HG02970 (cell line): ENCODE results near the gene OSBPL3.

ENCODE experiments used
- ATAC-seq: cut with Tn5 transposase; IDR thresholded peaks from one replicate; pipeline ENCODE4 v1.9.1; 2021; ENCODE audit warnings: mild to moderate bottlenecking, moderate library complexity, moderate number of reproducible peaks; ENCODE audit not compliant: unreplicated experiment, low FRiP score

Gene OSBPL3

DNA sequence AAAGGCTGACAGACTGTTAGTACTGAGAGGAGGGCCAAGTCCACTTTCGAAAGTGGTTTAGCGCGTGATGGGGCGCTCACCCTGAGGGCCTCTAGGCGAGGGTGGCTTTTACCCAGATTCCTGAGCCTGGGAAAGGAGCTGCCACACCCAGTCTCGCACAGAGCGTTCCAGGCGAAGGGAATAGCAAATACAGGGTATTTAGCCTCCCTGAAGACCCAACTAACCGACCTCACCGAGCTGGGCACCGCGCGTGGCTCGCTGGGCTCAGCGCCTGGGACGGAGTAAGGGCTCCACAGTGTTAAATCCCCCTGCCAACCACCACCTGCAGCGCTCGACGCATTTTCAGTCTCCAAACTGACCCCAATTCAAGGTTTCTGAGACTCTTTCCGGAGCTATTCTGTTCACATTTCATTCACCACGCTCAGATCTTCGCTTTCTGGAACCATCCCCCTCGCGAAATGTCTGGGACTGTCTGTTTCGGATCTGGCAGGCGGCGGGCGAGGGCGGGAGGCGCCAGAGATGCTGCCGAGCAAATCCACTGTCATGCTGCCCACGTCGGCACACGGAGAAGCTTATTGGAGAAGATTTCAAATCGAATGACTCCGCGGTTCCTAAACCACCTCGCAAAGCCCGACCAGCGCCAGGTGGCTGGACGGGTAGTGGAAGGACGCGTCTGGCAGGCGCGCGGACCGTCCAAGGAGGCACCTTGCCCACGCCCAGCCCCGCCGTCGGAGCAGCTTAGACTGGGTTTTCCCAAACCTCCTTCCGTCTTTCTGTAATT lies 1.4 kb upstream of the OSBPL3 start:
- no peak for ATAC-seq

DNA sequence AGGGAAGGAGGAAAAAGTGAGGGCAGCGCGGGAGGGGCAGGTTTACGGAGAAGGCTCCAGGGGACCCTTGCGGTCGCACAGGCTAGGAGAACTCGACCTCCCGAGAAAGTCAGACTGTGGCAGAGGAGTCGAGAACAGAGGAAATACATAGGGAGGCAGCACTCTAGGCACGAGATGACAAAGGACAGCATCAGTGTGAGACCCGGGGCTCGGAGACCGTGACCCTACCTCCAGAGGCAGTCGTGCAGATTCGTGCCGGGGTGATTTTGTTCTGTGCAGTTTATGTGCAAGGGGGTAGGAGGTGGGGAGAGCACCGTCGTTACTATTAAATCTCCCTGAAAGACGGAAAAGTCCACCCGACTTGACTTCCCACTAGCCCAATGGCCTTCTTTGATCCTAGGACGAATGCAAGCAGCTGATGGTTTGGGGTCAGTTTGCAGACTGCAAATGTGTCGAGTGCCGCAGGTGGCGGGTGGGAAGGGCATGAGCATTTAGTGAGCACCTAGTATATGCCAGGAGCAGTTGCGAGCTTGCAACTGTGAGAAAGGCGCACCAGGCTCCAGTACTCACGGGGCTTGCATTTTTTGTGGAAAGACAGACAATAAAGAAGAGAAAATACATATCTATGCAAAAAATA lies 674 bp upstream of the OSBPL3 start:
- no peak for ATAC-seq

DNA sequence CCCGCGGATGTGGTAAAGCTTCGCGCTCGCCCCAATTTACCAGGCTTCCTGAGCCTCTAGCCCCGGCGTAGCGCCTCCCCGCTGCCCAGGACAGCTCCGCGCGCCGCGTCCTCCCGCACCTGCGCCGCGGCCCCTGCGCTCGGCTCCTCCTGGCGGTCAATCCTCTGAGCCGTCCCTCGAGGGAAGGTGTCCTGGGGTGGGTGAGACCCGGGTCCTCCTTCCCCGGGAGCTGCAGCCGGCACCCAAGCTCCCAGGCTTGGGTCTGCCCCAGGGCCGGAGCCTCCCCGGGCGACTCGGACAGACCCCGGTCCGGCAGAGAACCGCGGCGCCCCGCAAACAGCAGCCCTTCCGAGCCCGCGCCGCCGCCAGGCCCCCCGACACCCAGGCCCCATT lies 512 bp downstream of the OSBPL3 start:
- ATAC-seq: peak; percentile 32

DNA sequence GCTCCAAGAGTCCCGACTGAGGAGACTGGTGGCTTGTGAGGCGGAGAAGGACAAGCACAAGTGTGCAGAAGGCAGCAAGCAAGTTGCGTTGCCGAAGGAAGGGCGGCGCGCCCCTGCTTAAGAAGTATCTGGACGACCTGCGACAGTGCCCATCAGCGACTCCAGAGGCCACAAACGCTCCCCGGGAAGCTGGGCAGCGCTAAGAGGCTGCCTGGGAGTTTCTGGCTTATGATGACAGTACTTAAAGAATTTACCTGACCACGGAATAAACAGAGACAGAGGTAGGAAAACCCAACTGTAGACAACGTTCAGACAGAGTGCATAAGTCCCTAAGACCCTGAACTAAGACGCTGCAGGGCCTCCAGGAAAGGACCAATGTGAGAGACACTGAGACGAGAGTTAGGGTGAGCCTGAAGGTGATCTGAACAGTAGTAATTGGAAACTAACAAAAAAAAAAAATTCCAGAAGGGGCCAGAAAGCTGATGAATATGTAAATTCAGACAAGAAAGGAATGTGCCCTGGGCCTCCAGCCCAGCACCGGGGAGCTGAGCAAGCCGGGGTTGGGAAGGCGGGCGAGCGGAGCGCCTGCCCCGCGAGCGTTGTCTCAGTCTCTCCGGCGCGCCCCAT lies 1.0 kb downstream of the OSBPL3 start:
- no peak for ATAC-seq

DNA sequence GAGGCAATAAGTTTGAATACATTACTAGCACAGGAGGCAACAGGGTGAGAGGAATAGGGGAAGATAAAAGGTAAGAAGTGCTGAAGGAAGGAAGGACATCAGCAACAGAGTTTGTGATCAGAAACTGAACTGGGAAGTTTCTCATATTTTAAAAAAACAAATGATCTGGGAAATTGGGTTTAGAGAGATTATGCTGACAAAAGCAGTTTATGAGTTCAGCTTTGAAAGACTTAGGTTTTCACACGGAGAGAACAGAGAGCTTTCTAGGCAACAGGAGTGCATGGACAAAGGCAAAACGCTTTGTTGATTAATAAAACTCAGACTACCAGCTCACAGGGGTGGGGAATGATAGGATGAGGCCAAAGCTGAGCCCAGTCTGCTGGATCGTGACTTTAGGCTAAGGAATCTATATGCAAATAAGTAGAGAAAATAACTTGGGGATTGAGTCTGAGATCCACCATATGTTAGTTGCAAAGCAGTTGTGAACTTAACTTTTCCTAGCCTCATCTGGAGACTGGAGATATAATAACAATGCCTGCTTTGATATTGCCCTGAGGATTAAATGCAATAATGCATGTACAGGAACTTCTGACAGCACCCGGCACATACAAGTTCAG lies 4.2 kb downstream of the OSBPL3 start:
- no peak for ATAC-seq

DNA sequence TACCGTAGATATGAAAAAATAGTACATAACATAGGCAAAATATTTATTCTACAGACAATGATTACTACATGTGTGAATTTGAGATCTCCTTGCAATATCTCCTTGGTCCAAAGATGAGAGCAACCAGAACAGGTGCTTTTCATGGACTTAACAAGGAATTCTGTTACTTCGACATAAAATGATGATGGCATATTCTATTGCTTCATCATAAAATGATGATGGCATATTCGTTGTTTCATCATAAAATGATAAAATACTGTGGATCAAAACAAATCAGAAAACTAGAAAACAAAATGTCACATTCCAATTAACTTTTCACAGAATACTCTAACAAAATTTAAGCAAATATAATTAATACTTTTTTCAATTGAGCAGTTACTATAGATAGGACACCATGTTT lies 4.8 kb downstream of the OSBPL3 start:
- no peak for ATAC-seq

DNA sequence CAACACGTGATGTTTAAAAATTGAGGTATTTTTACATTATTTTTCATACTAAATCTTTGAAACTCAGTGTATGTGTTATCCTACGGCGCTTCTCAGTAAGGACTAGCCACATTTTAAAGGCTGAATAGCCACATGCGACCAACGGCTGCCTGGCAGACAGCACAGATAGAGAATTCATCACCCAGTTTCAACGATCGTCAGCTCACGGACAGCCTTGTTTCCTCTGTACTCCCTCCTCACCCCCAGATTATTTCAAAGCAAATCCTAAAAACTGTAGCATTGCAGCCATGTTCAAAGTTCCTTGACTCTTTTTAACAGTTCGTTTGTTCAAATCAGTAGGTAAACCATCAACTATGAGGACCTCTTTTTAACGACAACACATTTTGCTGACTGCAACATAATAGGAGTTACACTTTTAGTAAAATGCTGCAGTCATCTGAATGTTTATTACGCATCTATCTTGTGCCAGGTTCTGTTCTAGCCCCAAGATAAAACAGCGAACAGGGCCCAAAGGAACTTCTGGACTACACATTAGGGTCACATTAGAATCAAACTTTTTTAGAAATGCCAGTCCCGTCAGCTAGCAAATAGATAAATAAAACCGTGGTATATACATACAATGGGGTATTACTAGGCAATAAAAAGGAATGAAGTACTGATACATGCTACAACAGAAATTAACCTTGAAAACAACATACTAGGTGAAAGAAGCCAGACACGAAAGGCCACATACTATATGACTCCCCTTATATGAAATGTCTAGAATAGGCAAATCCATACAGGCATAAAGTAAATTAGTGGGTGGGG lies 5.7 kb downstream of the OSBPL3 start:
- ATAC-seq: no peak

DNA sequence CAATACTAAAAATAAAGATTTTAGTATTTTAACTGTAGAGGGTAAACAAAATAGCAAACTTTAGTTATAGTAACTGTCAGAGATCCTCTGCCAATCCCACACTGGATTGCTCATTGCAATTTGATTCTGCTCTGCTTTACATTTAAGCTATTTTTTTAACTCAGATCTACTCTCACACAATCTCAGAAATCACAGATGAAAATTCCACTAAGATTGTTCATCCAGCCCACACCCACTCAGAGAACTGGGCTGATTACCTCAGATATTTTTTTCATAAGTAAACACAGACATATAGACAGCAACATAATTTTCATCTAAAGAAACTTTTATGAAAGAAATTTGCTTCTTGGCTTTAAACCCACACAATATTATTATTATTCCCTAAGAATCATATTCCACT lies 7.0 kb downstream of the OSBPL3 start:
- no peak for ATAC-seq

DNA sequence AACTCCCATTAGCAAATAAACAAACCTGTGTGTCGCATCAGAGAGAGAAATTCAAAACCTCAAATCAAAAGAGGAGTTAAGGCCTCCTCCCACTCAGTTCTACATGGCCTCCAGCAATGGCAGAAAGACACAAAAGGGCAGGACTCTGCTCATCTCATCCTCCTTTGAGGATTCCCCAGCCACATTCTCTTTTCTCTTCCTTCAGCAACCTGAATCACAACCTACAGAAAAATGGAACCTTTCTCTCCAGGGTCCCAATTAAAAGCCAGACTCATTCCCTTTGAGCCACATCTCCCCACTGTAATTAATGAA lies 7.9 kb downstream of the OSBPL3 start:
- no peak for ATAC-seq

DNA sequence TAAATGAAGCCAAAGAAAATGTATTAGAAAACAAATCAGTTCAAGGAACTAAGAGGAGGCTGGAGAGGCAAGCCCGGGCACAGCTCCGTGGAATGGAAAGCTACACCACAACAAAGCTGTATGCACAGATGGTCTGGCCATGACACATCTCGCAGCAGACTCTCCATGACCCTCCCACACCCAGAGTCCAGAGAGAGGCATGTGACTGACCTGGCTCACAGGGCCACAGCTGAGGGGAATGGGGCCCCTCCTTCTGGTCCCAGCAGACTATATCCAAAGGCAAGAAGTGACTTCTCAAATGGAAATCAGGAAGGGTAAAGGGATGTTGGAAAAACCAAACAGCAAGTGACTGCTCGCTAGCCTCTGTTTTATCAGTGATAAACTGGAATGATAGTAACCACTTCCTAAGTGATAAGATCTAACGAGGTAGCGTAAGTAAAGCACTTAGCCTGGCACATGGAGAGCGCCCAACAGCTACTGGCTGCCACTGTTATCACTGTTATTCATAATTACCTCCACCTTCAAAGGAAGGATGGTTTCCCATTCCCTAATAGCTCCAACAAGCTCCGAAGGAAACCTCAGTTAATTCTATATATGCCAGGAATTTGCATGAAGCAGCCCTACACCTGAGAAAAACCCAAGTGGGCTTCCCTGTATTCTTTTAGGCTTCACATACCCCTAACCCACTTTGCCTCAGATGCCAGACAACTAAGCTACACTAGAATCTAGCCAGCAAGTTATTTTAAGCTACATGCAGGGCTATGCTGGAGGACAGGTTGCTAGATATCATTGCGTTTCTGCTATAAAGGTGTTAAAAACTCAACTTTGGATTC lies 8.4 kb downstream of the OSBPL3 start:
- no peak for ATAC-seq

DNA sequence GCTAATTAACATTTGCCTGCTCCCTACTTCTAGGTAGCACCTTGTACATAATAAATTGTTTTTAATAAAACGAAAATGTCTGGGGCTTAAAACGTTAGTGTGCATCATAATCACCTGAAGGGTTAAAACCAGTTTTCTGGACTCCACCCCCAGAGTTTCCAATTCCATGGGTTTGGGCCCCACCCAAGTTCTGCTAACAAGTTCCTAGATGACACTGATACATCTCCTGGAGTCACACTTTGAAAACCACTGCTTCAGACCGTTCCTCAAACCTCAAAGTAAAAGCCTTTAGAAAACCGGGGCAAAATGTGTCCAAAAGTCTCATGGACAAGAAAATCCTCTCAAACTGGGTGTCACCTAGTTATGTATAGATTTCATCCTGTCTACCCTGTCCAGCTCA lies 9.3 kb downstream of the OSBPL3 start:
- ATAC-seq: no peak

DNA sequence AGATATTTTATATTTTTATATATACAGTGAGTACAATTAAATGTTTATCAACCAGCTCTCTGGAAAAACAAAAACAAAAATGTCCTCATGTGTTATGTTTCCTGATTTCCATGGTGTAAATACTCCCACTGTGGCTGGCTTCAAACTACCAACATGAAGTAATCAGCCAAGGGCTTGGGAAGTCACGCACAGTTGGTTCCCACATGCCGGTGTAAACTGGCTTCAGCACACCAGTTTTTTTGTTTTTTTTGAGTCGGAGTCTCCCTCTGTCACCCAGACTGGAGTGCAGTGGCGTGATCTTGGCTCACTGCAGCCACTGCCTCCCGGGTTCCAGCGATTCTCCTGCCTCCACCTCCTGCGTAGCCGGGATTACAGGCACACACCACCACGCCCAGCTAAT lies 11.8 kb downstream of the OSBPL3 start:
- ATAC-seq: no peak

DNA sequence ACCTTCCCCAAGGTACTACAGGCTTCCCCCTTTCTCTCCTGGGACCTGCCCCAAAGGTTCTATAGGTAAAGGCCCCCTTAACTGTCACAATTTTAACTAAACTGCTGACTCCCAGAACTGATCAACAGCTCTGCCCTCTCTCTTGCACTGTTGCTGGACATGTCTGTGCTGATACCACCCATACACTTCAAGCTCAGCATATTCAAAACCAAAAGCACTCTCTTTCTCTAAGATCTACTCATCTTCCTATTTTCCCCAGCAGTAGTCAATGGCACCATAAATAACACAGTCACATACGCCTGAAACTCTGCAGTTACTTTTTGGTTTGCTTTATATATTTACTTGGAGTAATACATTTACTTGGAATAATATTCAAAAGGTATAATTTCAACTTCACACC lies 12.3 kb downstream of the OSBPL3 start:
- no peak for ATAC-seq

DNA sequence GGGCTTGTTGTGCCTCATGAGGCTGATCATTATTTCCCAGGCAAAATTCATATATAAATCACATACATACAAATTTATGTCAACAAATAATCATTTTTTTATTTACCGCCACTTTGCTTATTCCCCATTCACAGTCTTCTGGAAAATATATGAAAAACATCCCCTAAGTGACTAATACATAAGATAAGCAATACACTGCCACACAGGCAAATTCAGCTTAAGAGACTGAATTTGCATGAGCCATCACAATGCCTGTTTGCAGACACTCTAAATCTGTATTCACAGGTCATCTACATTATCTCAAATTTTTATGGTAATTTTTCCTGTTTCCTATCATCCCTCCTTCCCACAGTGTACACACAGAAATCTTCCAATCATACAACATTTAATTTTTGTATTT lies 13.2 kb downstream of the OSBPL3 start:
- no peak for ATAC-seq

DNA sequence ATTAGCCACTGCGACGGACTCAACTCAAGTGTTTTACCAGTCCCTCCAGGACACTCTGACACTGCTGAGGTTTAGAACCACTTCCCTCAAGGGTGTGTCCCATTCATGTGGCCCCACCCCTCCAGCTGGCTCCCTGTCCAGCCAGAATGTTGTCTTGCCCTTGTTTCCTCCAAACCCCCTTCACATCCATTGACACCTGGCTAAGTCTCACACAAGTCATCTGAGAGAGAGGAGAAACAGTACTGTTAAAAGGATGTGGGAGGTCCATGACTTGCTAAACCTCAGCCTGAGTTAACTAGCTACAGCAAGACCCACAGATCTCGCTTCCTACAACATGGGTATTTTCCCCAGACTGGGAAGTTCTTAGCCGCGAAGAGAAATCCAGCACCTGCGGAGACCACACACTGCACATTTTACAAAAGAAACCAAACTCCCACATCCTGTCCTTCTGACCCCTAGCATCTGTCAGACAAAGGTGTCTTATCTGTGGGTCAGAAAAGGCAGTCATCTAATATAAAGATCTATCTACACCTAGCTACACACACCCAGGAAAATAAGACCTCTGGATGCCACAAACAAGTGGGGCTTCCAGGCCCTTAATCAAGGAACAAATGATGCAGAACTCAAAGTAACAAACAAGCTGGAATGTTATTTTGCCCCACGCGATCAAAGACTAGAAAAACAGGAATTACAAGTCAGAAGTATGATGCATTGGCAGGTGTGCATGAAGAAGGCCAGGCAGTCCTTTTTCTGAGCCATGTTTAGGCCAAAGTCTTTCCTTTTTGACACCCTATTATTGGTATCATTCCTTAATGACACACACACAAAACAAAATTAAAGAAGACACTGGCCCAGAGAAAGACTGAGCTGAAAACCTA lies 13.9 kb downstream of the OSBPL3 start:
- peak; percentile 84 for ATAC-seq

DNA sequence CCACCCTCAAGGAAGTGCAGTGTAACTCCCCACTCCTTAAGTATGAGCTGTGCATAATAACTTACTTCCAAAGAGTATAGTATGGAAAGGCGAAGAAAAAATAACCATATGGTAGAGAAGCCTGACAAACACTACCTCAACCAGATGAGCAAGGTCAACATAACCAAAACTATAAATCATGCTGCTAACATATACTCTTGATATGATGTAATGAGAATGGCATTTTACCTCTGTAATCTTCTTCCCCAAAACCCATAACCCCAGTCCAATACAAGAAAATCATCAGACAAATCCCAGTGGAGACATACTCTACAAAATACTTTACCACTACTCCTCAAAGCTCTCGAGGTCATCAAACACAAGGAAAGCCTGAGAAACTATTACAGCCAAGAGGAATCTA lies 15.8 kb downstream of the OSBPL3 start:
- no peak for ATAC-seq

DNA sequence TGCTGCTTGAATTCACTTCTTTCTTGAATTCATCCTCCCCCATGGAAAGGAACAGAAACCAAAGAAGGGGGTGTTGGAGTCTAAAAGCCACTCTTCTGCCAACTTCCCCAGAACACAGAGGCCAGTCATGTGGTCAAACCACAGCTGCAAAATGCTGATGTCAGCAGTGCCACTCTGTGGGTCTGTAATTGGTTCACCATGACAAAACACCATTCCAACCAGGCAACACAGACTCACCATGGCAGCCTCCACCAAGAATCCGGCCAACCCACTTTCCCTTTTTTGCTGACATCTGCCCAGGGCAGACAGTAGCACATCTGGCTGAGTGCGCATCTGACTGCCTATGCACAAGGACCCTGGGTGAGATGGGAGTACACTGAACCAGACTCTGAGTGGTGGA lies 16.8 kb downstream of the OSBPL3 start:
- no peak for ATAC-seq

DNA sequence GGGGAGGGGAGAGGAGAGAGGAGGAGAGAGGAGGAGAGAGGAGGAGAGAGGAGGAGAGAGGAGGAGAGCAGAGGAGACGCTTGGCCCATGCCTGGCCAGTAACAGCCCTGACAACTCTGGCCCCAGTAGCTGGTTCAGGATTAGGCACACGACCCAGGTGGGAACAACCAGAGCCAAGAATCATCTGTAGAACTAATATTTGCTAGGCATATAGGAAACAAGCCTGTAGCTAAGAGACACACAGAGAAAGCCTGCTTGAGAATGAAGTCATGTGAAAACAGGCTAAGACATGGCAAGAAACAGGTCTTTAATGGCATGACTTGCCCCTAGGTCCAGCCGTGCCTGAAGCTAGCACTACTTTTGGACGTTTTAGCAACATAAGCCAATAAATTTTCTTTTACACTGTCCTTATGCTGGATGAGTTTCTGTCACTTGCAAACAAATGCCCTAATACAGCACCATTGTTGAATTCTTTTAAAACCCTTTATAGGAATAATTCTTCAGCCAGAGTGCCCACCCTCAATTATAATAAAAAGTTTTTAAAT lies 17.5 kb downstream of the OSBPL3 start:
- ATAC-seq: no peak
